Left forelimb (tissue), 1 donor: ENCODE measurements around the gene MEF2B.

Experiments used
- DNase-seq: peaks from one replicate; pipeline ENCODE4 v3.0.0-alpha.2; 2018; ENCODE audit warnings: low spot score

The MEF2B gene

DNA sequence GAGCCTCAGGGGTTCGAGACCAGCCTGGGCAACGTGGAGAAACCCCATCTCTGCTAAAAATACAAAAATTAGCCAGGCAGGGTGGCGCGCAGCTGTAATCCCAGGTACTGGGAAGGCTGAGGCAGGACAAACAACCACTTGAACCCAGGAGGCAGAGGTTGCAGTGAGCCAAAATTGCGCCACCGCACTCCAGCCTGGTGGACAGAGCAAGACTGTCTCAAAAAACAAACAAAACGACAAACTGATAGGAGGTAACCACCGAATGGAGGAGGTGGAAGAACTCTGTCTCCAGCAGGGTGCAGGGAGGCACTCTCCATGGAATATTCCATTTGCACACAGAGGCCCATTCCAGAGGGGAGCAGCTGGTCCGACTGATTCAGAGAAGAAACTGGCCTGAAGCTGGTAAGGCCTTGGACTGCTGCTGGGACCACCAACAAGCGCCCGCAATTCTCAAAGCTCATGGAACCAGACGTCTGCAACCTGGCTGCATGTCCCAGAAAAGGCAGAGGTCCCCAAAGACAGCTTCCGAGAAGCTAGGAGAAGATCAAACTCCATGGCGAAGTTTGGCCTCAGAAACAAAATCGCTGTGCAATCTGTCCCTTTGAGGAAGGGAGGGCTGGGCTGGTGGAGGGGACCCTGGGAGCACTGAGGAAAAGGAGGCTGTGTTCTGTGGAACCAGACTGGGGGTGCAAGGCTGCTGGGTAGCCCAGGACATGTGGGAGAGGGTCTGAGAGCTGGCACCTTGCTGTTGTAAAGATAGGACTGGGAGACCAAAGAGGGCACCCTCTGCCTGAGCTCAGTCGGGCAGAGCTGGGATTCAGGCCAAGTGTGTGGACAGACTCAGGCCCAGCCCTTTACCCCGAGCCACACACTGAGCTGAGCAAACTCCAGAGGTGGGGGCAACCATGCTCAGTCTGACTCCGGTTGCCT is 71.1 kb downstream of the MEF2B start:
- DNase-seq: no peak

DNA sequence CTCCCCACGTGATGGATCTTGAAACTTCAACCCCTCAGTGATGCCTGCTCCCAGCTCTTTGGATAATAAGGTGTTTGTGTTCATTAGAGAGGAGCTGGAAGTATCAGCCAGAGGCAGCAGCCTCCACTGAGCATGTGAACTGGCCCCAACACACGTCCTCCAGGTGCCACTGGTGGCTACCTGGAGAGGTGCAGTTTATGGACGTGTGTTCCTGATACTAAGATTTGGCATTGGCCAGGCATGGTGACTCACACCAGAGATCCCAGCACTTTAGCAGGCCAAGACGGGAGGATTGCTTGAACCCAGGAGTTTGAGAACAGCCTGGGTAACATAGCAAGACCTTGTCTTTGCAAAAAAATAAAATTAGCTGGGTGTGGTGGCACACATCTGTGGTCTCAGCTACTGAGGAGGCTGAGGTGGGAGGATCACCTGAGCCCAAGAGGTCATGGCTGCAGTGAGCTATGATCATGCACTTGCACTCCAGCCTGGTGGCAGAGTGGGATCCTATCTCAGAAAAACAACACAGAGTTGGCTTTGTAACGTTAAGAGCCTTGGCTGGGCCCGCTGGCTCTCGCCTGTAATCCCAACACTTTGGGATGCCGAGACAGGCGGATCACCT is 71.9 kb downstream of the MEF2B start:
- no peak for DNase-seq

DNA sequence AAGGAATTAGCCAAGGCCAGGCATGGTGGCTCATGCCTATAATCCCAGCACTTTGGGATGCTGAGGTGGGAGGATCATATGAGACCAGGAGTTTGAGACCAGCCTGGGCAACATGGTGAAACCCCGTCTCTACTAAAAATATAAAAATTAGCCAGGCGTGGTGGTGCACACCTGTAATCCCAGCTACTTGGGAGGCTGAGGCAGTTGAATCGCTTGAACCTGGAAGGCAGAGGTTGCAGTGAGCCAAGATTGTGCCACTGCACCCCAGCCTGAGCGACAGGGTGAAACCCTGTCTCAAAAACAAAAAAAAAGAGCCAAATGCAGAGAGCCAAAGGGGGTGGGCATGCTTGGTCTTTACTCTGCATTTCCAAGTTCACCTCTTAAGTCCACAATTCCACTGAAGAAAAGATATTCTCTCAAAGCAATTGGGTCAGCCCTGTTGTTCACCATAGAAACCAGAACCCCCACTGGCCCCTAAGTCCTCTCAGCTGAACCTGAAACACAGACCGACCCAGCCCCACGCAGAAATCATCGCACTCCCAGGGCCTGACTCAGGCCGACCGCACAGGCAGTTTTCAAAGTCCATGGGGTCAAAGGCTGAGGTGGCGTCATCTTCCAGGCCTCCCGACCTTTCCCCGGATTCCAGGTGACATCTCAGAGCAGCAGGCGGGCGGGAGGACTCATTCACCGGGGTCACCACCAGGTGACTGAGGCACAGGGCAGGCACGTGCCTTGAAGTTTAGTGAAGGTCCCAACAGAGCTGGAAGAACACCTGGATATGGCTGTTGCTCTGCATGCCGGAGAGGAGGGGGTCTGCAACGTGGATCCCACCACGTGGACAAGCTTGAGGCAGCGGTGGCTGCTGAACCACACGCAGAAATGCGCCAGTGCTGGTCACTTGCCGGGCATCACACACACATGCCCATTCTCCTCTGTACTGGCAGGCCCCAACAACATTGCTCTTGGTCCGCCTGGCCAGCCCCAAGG is 73.1 kb downstream of the MEF2B start:
- no peak for DNase-seq

DNA sequence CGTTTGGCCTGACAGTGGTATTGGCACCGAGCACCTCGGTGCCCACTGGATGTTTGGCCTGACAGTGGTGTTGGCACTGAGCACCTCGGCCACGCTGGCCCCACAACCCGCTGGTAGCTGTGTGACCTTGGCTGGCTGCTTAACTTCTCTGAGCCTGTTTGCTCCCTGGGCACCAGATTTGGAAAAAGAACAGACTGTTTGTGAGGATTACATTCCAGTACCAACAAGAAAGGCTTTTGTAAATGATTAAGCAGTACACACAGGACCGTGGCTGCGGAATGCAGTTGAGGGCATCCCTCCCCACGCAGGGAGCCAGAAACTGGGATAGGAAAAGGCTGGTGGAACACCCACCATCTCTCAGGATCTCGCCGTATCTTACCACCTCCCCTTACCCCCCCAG is 74.4 kb downstream of the MEF2B start:
- no peak for DNase-seq
